ENCODE data around the gene SLC25A10. TPM values are rescaled to one million over a fixed set of nuclear protein-coding genes. Genes with fewer than 3 reads are reported as not detected.
"Not testable (repeated sequence)": the region's sequence is repeated elsewhere in the genome, so short reads cannot be mapped to it uniquely, and the experiment has no call there.

The SLC25A10 gene
- total and polyA plus RNA-seq, 2 donors: 8.3 to 11.9 TPM

GRCh38 chr17:81735264-81736102, 23.4 kb downstream of the SLC25A10 start:
- no peak overlapping the region for H3K4me3 ChIP-seq (ENCODE audit: low read length in 2 of 2)
- no peak for DNase-seq (ENCODE audit: low read depth in 6 of 9, low spot score in 9 of 9)
- no peak overlapping the region for H3K27ac ChIP-seq (ENCODE audit: low read depth in 1 of 2, low read length in 1 of 2)

GRCh38 chr17:81737947-81738800, 26.1 kb downstream of the SLC25A10 start:
- Histone ChIP-seq H3K9me3 (ENCODE audit: control insufficient read depth in 2 of 2, insufficient read depth in 1 of 2, low read length in 1 of 2) (peaks cover 0 to 5% of the 10 kb centered on the region in 2 donors), H3K36me3 (ENCODE audit: control insufficient read depth in 2 of 2, insufficient read depth in 2 of 2, low read length in 1 of 2) (no peaks in the 10 kb centered on the region), H3K4me3 (ENCODE audit: low read length in 2 of 2) (no peak overlapping the region), H3K27me3 (ENCODE audit: control insufficient read depth in 2 of 2, insufficient read depth in 1 of 2, low read length in 1 of 2) (peaks cover 9 to 74% of the 10 kb centered on the region in 2 donors), H3K4me1 (ENCODE audit: control insufficient read depth in 2 of 2, insufficient read depth in 2 of 2, low read length in 2 of 2) (peaks cover 0 to 4% of the 10 kb centered on the region in 2 donors), H3K27ac (ENCODE audit: low read depth in 1 of 2, low read length in 1 of 2) (no peak overlapping the region)
- DNase-seq (ENCODE audit: low read depth in 6 of 9, low spot score in 9 of 9): no peak
- WGBS: 96% methylated on average over 31 of the region's 31 CpGs

More at GRCh38 chr17:81735264-81736102, 23.4 kb downstream of the SLC25A10 start:
- Histone ChIP-seq H3K27me3 (ENCODE audit: control insufficient read depth in 2 of 2, insufficient read depth in 1 of 2, low read length in 1 of 2) (peaks cover 3 to 77% of the 10 kb centered on the region in 2 donors), H3K4me1 (ENCODE audit: control insufficient read depth in 2 of 2, insufficient read depth in 2 of 2, low read length in 2 of 2) (peaks cover 0 to 4% of the 10 kb centered on the region in 2 donors), H3K9me3 (ENCODE audit: control insufficient read depth in 2 of 2, insufficient read depth in 1 of 2, low read length in 1 of 2) (peaks cover 0 to 5% of the 10 kb centered on the region in 2 donors), H3K36me3 (ENCODE audit: control insufficient read depth in 2 of 2, insufficient read depth in 2 of 2, low read length in 1 of 2) (no peaks in the 10 kb centered on the region)
- 36% methylated on average over 30 of the region's 30 CpGs for WGBS

- Histone ChIP-seq H3K27ac (ENCODE audit: low read depth in 1 of 2, low read length in 1 of 2) (no peak overlapping the region), H3K36me3 (ENCODE audit: control insufficient read depth in 2 of 2, insufficient read depth in 2 of 2, low read length in 1 of 2) (no peaks in the 10 kb centered on the region), H3K4me1 (ENCODE audit: control insufficient read depth in 2 of 2, insufficient read depth in 2 of 2, low read length in 2 of 2) (peaks cover 0 to 4% of the 10 kb centered on the region in 2 donors), H3K9me3 (ENCODE audit: control insufficient read depth in 2 of 2, insufficient read depth in 1 of 2, low read length in 1 of 2) (peaks cover 0 to 5% of the 10 kb centered on the region in 2 donors), H3K4me3 (ENCODE audit: low read length in 2 of 2) (no peak overlapping the region), H3K27me3 (ENCODE audit: control insufficient read depth in 2 of 2, insufficient read depth in 1 of 2, low read length in 1 of 2) (peaks cover 9 to 67% of the 10 kb centered on the region in 2 donors)
- DNase-seq (ENCODE audit: low read depth in 6 of 9, low spot score in 9 of 9): no peak
- WGBS: 96% methylated on average over 27 of the region's 27 CpGs
Measured at GRCh38 chr17:81738801-81739393, 26.8 kb downstream of the SLC25A10 start.

GRCh38 chr17:81739593-81739992, 27.5 kb downstream of the SLC25A10 start:
- not testable (repeated sequence) for H3K27ac ChIP-seq (ENCODE audit: low read depth in 1 of 2, low read length in 1 of 2); H3K36me3 ChIP-seq (ENCODE audit: control insufficient read depth in 2 of 2, insufficient read depth in 2 of 2, low read length in 1 of 2); DNase-seq (ENCODE audit: low read depth in 6 of 9, low spot score in 9 of 9); H3K4me1 ChIP-seq (ENCODE audit: control insufficient read depth in 2 of 2, insufficient read depth in 2 of 2, low read length in 2 of 2); H3K4me3 ChIP-seq (ENCODE audit: low read length in 2 of 2); H3K9me3 ChIP-seq (ENCODE audit: control insufficient read depth in 2 of 2, insufficient read depth in 1 of 2, low read length in 1 of 2)
- peaks cover 9 to 61% of the 10 kb centered on the region in 2 donors for H3K27me3 ChIP-seq (ENCODE audit: control insufficient read depth in 2 of 2, insufficient read depth in 1 of 2, low read length in 1 of 2)
- WGBS: 95% methylated on average over 8 of the region's 8 CpGs

- H3K36me3 ChIP-seq (ENCODE audit: control insufficient read depth in 2 of 2, insufficient read depth in 2 of 2, low read length in 1 of 2): no peaks in the 10 kb centered on the region
- peaks cover 0 to 5% of the 10 kb centered on the region in 2 donors for H3K9me3 ChIP-seq (ENCODE audit: control insufficient read depth in 2 of 2, insufficient read depth in 1 of 2, low read length in 1 of 2)
- no peak overlapping the region for H3K4me3 ChIP-seq (ENCODE audit: low read length in 2 of 2)
- no peak overlapping the region for H3K27ac ChIP-seq (ENCODE audit: low read depth in 1 of 2, low read length in 1 of 2)
- no peak for DNase-seq (ENCODE audit: low read depth in 6 of 9, low spot score in 9 of 9)
- 29% methylated on average over 28 of the region's 28 CpGs for WGBS
- peaks cover 0 to 3% of the 10 kb centered on the region in 2 donors for H3K4me1 ChIP-seq (ENCODE audit: control insufficient read depth in 2 of 2, insufficient read depth in 2 of 2, low read length in 2 of 2)
- H3K27me3 ChIP-seq (ENCODE audit: control insufficient read depth in 2 of 2, insufficient read depth in 1 of 2, low read length in 1 of 2): peaks cover 9 to 53% of the 10 kb centered on the region in 2 donors
Measured at GRCh38 chr17:81740395-81740961, 28.4 kb downstream of the SLC25A10 start.

GRCh38 chr17:81741049-81741593, 29.0 kb downstream of the SLC25A10 start:
- Histone ChIP-seq H3K27me3 (ENCODE audit: control insufficient read depth in 2 of 2, insufficient read depth in 1 of 2, low read length in 1 of 2) (peaks cover 7 to 46% of the 10 kb centered on the region in 2 donors), H3K36me3 (ENCODE audit: control insufficient read depth in 2 of 2, insufficient read depth in 2 of 2, low read length in 1 of 2) (no peaks in the 10 kb centered on the region), H3K4me3 (ENCODE audit: low read length in 2 of 2) (no peak overlapping the region), H3K27ac (ENCODE audit: low read depth in 1 of 2, low read length in 1 of 2) (no peak overlapping the region), H3K9me3 (ENCODE audit: control insufficient read depth in 2 of 2, insufficient read depth in 1 of 2, low read length in 1 of 2) (peaks cover 0 to 5% of the 10 kb centered on the region in 2 donors), H3K4me1 (ENCODE audit: control insufficient read depth in 2 of 2, insufficient read depth in 2 of 2, low read length in 2 of 2) (no peaks in the 10 kb centered on the region)
- no peak for DNase-seq (ENCODE audit: low read depth in 6 of 9, low spot score in 9 of 9)
- 60% methylated on average over 22 of the region's 22 CpGs for WGBS

GRCh38 chr17:81741594-81742452, 29.7 kb downstream of the SLC25A10 start:
- DNase-seq (ENCODE audit: low read depth in 6 of 9, low spot score in 9 of 9): no peak
- WGBS: 82% methylated on average over 26 of the region's 26 CpGs
- H3K27ac ChIP-seq (ENCODE audit: low read depth in 1 of 2, low read length in 1 of 2): no peak overlapping the region

More at GRCh38 chr17:81741594-81742452, 29.7 kb downstream of the SLC25A10 start:
- Histone ChIP-seq H3K27me3 (ENCODE audit: control insufficient read depth in 2 of 2, insufficient read depth in 1 of 2, low read length in 1 of 2) (peaks cover 6 to 43% of the 10 kb centered on the region in 2 donors), H3K4me3 (ENCODE audit: low read length in 2 of 2) (no peak overlapping the region), H3K9me3 (ENCODE audit: control insufficient read depth in 2 of 2, insufficient read depth in 1 of 2, low read length in 1 of 2) (peaks cover 0 to 5% of the 10 kb centered on the region in 2 donors), H3K36me3 (ENCODE audit: control insufficient read depth in 2 of 2, insufficient read depth in 2 of 2, low read length in 1 of 2) (no peaks in the 10 kb centered on the region), H3K4me1 (ENCODE audit: control insufficient read depth in 2 of 2, insufficient read depth in 2 of 2, low read length in 2 of 2) (no peaks in the 10 kb centered on the region)
